Measurements from ENCODE around the gene ZNF205. TPM values are rescaled to one million over a fixed set of nuclear protein-coding genes. Genes with fewer than 3 reads are reported as not detected.

ZNF205 gene
- 11.7 and 17.3 TPM in 2 replicates for total RNA-seq

GRCh38 chr16:3112058-3112880, at the start of gene ZNF205:
Gene ZNF205 (plus strand): TSS chr16:3112586. CDS start chr16:3113431, 845 bp downstream.

DNA sequence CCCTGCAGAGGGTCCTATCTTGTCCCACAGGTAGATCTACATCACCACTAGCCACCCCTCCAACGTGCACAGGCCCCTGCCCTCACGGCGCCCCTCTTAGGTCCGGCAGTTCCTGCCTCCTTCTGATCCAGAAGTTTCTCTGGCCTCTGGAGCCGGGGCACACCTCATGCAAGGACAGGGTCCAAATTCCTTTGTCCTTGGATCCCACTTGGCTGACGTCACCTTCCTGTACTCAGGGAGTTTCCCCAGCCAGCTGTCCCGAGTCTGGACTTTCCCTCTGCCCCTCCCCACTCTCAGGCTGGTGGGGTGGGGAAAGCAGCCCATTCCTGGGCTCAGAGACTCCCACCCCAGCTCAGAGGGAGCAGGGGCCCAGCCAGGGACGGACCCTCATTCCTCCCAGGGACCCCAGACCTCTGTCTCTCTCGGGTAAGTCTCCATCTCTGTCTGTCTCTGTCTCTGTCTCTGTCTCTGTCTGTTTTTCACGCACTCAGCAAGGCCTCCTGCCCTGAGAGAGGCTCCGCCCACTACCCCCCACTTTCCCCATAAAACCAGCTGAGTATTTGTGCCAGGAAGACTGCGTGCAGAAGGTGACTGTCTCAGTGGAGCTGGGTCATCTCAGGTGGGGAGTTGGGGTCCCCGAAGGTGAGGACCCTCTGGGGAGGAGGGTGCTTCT, 47.2 kb upstream of the ZNF205 start, which contains the start of gene IL32:
Gene IL32 (plus strand): TSS at position 572 of the 673 bp plus-strand sequence. CDS start 172 bp downstream, outside the sequence.

DNA sequence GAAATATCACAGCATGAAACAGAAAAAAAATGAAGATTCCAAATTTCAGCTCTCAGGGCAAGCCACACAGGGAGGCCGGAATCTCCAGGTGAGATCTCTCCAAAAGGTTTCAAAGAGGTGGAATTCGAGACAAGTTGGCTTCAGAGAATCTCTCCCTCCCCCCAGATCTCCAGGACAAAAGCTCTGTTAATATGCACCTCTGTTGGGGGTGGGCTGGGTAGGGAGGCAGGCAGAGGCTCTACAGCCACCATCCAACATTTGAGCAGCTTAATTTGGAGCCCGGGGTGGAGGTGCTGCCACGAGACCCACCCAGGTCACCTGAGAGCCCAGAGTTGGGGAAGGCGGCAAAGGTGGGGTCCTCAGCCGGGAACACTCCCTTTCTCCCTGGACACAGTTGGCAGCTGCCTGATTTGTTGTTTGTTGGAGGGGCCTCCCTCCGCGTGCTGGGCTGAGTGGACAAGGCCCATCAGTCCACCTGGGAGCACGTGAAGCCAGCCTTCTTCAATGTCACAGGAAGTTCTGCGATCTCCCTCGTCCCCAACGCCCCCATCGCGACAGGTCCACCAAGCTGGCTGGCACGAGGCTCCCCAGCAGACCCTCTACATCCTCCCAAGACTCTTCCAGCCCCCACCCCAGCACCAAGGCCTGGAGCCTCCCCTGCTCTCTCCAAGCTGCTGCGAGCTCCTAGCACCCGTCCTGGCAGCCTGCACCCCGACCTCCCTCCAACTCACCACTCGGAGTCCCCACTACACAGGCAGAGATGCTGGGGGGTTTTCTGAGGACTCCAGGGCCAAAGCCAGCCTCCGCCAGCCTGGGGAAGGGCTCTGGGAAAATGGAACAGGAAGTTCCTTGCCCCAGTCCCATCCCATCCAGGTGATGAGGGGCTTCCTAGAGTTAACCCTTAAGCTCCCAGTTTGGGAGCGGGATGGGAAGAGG, 13.7 kb upstream of the ZNF205 start, which contains the start of gene ZSCAN10:
Gene ZSCAN10 (minus strand): TSS at position 836 of the 936 bp plus-strand sequence. CDS start 6,357 bp downstream, outside the sequence.

DNA sequence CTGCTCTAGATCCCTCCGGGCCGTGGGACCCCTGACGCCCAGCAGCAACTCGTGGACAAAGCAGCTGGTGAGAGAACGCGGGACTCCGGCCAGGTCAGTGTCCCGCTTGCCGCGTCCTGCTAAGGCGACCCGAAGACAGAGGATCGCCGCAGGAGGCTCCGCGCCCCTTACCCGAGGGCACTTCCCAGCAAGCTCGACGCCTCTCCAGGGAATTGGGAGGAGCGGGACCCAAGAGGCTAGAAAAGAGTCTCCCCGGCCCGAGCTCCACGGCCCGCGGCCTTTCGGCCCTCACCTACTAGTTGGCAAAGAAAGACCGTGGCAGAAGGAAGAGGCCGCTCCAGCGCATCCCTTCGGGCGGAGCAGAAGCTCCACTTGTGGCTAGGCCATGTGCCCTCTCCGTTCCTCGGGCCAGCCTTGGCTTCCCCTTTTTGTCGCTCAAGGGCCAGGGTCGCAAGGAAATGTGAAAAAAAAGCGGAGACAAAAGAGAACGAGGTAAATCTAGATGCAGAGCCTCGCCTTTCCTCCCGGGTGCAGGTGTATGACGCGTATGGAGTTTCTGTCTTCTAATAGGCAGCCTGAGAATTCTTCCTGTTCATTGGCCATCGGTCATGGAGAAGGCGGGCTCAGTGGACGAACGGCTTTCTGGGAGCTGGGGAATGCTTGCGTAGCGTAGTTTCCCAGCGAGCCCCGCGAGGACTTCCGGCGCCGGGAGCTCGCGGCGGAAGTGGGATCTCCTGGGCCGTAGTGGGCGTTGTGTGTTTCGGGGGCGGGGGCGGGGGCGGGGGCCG, 22.1 kb downstream of the ZNF205 start, which contains the start of gene ZNF213:
Gene ZNF213 (plus strand): TSS at position 692 of the 788 bp plus-strand sequence. CDS start 2,252 bp downstream, outside the sequence.

Other genes starting within 250 kb of the ZNF205 start
- gene FLYWCH2, start 229.4 kb upstream of the ZNF205 start, total RNA-seq, result 77.8 and 89.9 TPM in 2 replicates
- gene FLYWCH1, start 200.7 kb upstream of the ZNF205 start, total RNA-seq, result 45.8 and 46.1 TPM in 2 replicates
- gene KREMEN2, start 148.3 kb upstream of the ZNF205 start, total RNA-seq, result under 0.01 TPM in 1 of 2 replicates, not detected in the other
- gene PAQR4, start 143.2 kb upstream of the ZNF205 start, total RNA-seq, result 7.1 and 14.1 TPM in 2 replicates
- gene PKMYT1, start 132.1 kb upstream of the ZNF205 start, total RNA-seq, result 13.3 and 24.8 TPM in 2 replicates
- gene CLDN9, start 99.7 kb upstream of the ZNF205 start, total RNA-seq, result not detected in 2 replicates
- not detected in 2 replicates for gene CLDN6, start 94.4 kb upstream of the ZNF205 start, total RNA-seq
- 236 and 323 TPM in 2 replicates for gene TNFRSF12A, start 92.2 kb upstream of the ZNF205 start, total RNA-seq
- gene HCFC1R1, start 88.6 kb upstream of the ZNF205 start, total RNA-seq, result 23.1 and 24.1 TPM in 2 replicates
- gene THOC6, start 88.6 kb upstream of the ZNF205 start, total RNA-seq, result 25.3 and 28.3 TPM in 2 replicates
- not detected in 2 replicates for gene BICDL2, start 75.6 kb upstream of the ZNF205 start, total RNA-seq
- not detected in 2 replicates for gene MMP25, start 66.0 kb upstream of the ZNF205 start, total RNA-seq
- 23.6 and 27.3 TPM in 2 replicates for gene IL32, start 46.9 kb upstream of the ZNF205 start, total RNA-seq
- gene ZSCAN10, start 13.3 kb upstream of the ZNF205 start, total RNA-seq, result not detected in 2 replicates
- gene ZNF213, start 22.4 kb downstream of the ZNF205 start, total RNA-seq, result 2.9 and 3.7 TPM in 2 replicates
- not detected in 2 replicates for gene OR1F1, start 75.6 kb downstream of the ZNF205 start, total RNA-seq
- 1.2 and 2.7 TPM in 2 replicates for gene ZNF200, start 122.6 kb downstream of the ZNF205 start, total RNA-seq
- gene MEFV, start 144.0 kb downstream of the ZNF205 start, total RNA-seq, result 0.53 and 1.2 TPM in 2 replicates
- 27.1 and 32.0 TPM in 2 replicates for gene ZNF263, start 170.9 kb downstream of the ZNF205 start, total RNA-seq
- 1.2 and 2.3 TPM in 2 replicates for gene TIGD7, start 192.8 kb downstream of the ZNF205 start, total RNA-seq
- 3.2 and 12.2 TPM in 2 replicates for gene ZNF75A, start 192.9 kb downstream of the ZNF205 start, total RNA-seq
- not detected in 2 replicates for gene OR2C1, start 243.3 kb downstream of the ZNF205 start, total RNA-seq